K562 (cell line): Measurements from ENCODE around the gene ZNF853. TPM values are rescaled to one million over a fixed set of nuclear protein-coding genes. Genes with fewer than 3 reads are reported as not detected.

Experiments
- ATAC-seq: fragments of 200-7000 bp; cut with Tn5 transposase; 3 replicates; pipeline ENCODE4 v1.9.1; 2020; ENCODE audit warnings: moderate library complexity
- BruUV-seq: library from RNA; stranded (reverse); fragments of 400-500 nt; replicated peaks from 2 replicates; lab custom pipeline; 2021; lab: Mats Ljungman, UMichigan
- CTCF ChIA-PET: fragments of 300-600 bp; formaldehyde crosslinking; extraction: SDS; loops from one replicate; lab custom pipeline; 2021; ENCODE audit warnings: low intra/inter-chr PET ratio; lab: Yijun Ruan, JAX
- POLR2A ChIA-PET: fragments of 300-600, 350-650 bp; sonication (Branson Sonifier 250); formaldehyde crosslinking; extraction: SDS; loops from one replicate; lab custom pipeline; 2021; ENCODE audit warnings: antibody characterized with exemption, inconsistent platforms; lab: Yijun Ruan, JAX
- DNase-seq, 4 experiments: peaks; one replicate each; pipeline versions ENCODE4 v3.0.0 to v3.0.0-alpha.2; 2011 to 2018; ENCODE audit warnings: low spot score in 3 of 4, mixed read lengths in 3 of 4; ENCODE audit errors: extremely low read depth in 1 of 4
- FAIRE-seq: peaks from 2 replicates; lab custom pipeline; 2011; peaks lifted over from hg19 to GRCh38; lab: Jason Lieb, UNC
- H2AFZ ChIP-seq: 2 replicates; pipeline ENCODE4 v1.6.0; 2011; ENCODE audit warnings: low read depth, low read length, control low read depth, inconsistent platforms
- H3K27ac ChIP-seq: fragments of 200-600 bp; 3 replicates; pipeline ENCODE4 v1.8.0; 2011; ENCODE audit warnings: low read depth, mild to moderate bottlenecking, control low read depth, inconsistent platforms, low read length, moderate library complexity, mixed read lengths; ENCODE audit errors: extremely low read depth
- H3K27me3 ChIP-seq, 2 experiments: fragments of 300-600 bp in 1 of 2; 2 replicates in 1 of 2; 3 replicates in 1 of 2; pipeline versions ENCODE4 v1.6.0 to v1.8.0; 2011; ENCODE audit warnings: inconsistent platforms in 2 of 2, low read length in 2 of 2, mild to moderate bottlenecking in 1 of 2, mixed read lengths in 1 of 2, moderate library complexity in 1 of 2; ENCODE audit not compliant: control insufficient read depth in 2 of 2, insufficient read depth in 2 of 2
- H3K36me3 ChIP-seq: fragments of 300-600 bp; 3 replicates; pipeline ENCODE4 v1.8.0; 2011; ENCODE audit warnings: mild to moderate bottlenecking, low read length, inconsistent platforms; ENCODE audit not compliant: control insufficient read depth, insufficient read depth
- H3K4me1 ChIP-seq, 2 experiments: fragments of 200-600 bp in 1 of 2; replicated peaks in 1 of 2; 2 replicates in 1 of 2; 3 replicates in 1 of 2; pipeline versions ENCODE4 v1.5.1 to v1.8.0; 2011; ENCODE audit warnings: inconsistent platforms in 2 of 2, low read length in 2 of 2, mild to moderate bottlenecking in 1 of 2, mixed read lengths in 1 of 2, moderate library complexity in 1 of 2; ENCODE audit not compliant: control insufficient read depth in 2 of 2, insufficient read depth in 2 of 2
- H3K4me2 ChIP-seq: 2 replicates; pipeline ENCODE4 v1.6.1; 2011; ENCODE audit warnings: low read length, control low read depth, inconsistent platforms, mixed read lengths; ENCODE audit not compliant: insufficient read depth
- H3K4me3 ChIP-seq: fragments of 200-600 bp; sonication (generic), shearing (Covaris generic); 2 replicates; pipeline ENCODE4 v1.5.1; 2016; ENCODE audit warnings: control low read depth, inconsistent platforms
- H3K79me2 ChIP-seq: fragments of 200-600 bp; 3 replicates; pipeline ENCODE4 v1.8.0; 2011; ENCODE audit warnings: low read length, inconsistent platforms; ENCODE audit not compliant: control insufficient read depth, insufficient read depth
- H3K9ac ChIP-seq, 2 experiments: 2 replicates each; pipeline versions ENCODE4 v1.6.0 to v1.6.1; 2011; ENCODE audit warnings: low read depth in 2 of 2, low read length in 2 of 2, control low read depth in 1 of 2, inconsistent platforms in 1 of 2, mild to moderate bottlenecking in 1 of 2, mixed read lengths in 1 of 2; ENCODE audit not compliant: insufficient read depth in 1 of 2
- H3K9me1 ChIP-seq: one replicate; pipeline ENCODE4 v1.6.0; 2011; ENCODE audit warnings: inconsistent platforms, mild to moderate bottlenecking, low read length, moderate library complexity; ENCODE audit not compliant: control insufficient read depth, insufficient read depth
- H3K9me3 ChIP-seq: replicated peaks from 2 replicates; pipeline ENCODE4 v1.5.1; 2011; ENCODE audit warnings: low read depth, low read length, inconsistent platforms; ENCODE audit not compliant: control insufficient read depth, insufficient read depth
- H4K20me1 ChIP-seq: replicated peaks from 2 replicates; pipeline ENCODE4 v1.6.1; 2011; ENCODE audit warnings: low read length, inconsistent platforms, mixed read lengths; ENCODE audit not compliant: control insufficient read depth, insufficient read depth
- POLR2G ChIP-seq: fragments of 200-400 bp; formaldehyde crosslinking; IDR thresholded peaks from 2 replicates; pipeline ENCODE4 v1.6.1; 2017; ENCODE audit warnings: low read depth, mild to moderate bottlenecking, antibody characterized with exemption, low read length, moderate library complexity
- RBFOX2 ChIP-seq: fragments of 200-400 bp; formaldehyde crosslinking; IDR thresholded peaks from 2 replicates; pipeline ENCODE4 v1.6.1; 2017; ENCODE audit warnings: low read depth, mild to moderate bottlenecking, low read length, moderate library complexity
- ZBTB33 ChIP-seq: sonication (generic); formaldehyde crosslinking; IDR thresholded peaks from 2 replicates; pipeline ENCODE4 v1.8.1; 2023; ENCODE audit warnings: mild to moderate bottlenecking, missing genetic modification reagents
- ZNF518B ChIP-seq: fragments of 250-450 bp; sonication (Bioruptor Pico); IDR thresholded peaks from 2 replicates; pipeline ENCODE4 v1.5.0; 2021; ENCODE audit warnings: mild to moderate bottlenecking, moderate library complexity
- WGBS: fragments of 100-300 bp; shearing (Covaris generic); methylation state at CpG from one replicate; pipeline ENCODE4 v1.1.6; 2016; ENCODE audit warnings: low coverage, mixed read lengths; ENCODE audit not compliant: insufficient coverage; ENCODE audit errors: missing lambda C conversion rate; 5-methylcytosine and 5-hydroxymethylcytosine counted together
- in situ Hi-C: fragments of 300-500 bp; cut with MboI; formaldehyde crosslinking; loops from 4 replicates; pipeline ENCODE4 v1.15.0; 2018; ENCODE audit warnings: inconsistent platforms, mixed read lengths
- intact Hi-C: fragments of 100-400 bp; cut with micrococcal nuclease; formaldehyde crosslinking; loops from 2 replicates; pipeline ENCODE4 v1.14.2; 2022
- polyA plus RNA-seq, 8 experiments: library from polyadenylated mRNA; depleted of rRNA in 4 of 8; stranded (reverse) in 5 of 8; unstranded in 3 of 8; fragments of >200 nt; fragmentation: Nextera tagmentation in 2 of 8; fragmentation: Illumina TruSeq in 1 of 8; extraction: Ambion mirVana in 2 of 8; extraction: Trizol in 1 of 8; gene quantifications; 2 replicates each; pipeline versions ENCODE4 v1.2.1 to v1.2.3, GENCODE V29; 2011 to 2014; ENCODE audit warnings: inconsistent platforms in 1 of 8, missing spikeins in 1 of 8
- total RNA-seq, 7 experiments: library from RNA; depleted of rRNA in 6 of 7; stranded (reverse); fragments of >200 nt in 6 of 7; fragmentation: Illumina TruSeq in 2 of 7; extraction: Trizol in 2 of 7; gene quantifications; 2 replicates each; pipeline versions ENCODE4 v1.2.1 to v1.2.3, GENCODE V29; 2011 to 2021; ENCODE audit warnings: low replicate concordance in 1 of 7

Gene ZNF853
- total and polyA plus RNA-seq, 9 of the 15 experiments (the other 6 are each of a cell fraction or from before 2014, with no cell fraction given) = 0.03 TPM; not detected in 8

GRCh38 chr7:6654113-6654841 is 38.9 kb downstream of the ZNF853 start (continued):
- TF ChIP-seq ZBTB33 = 0 out of 2 replicates have a peak, but pooled peaks have one; percentile 55
- TF ChIP-seq, all 486 proteins: peak for 2

- intact Hi-C loops (no loop called here), in situ Hi-C loops (no loop called here)
- H3K9ac ChIP-seq = no peak overlapping the region
- ATAC-seq = no peak
- H3K4me1 ChIP-seq = peaks cover 0 to 6% of the 10 kb centered on the region in 2 experiments; a peak in 2 of 5 replicates
- CTCF ChIA-PET = no interaction called here
- H3K4me3 ChIP-seq = no peak overlapping the region
- TF ChIP-seq ZNF518B (CRISPR knock-in tag) = no peak
- TF ChIP-seq POLR2G = peak; percentile 58; the same call in 1 of the 2 replicates
- TF ChIP-seq RBFOX2 = peak; percentile 31; the same call in 1 of the 2 replicates
- H3K9me1 ChIP-seq = no peaks in the 10 kb centered on the region
- TSS peak; percentile 60 for BruUV-seq
- H3K36me3 ChIP-seq = peaks cover 40% of the 10 kb centered on the region; the same call in 2 of the 3 replicates
- no peak overlapping the region for H3K27ac ChIP-seq
- peak in 2 of 4 experiments; percentile 3 to 8 for DNase-seq
- H3K4me2 ChIP-seq = no peak overlapping the region
- FAIRE-seq = no peak
- WGBS = 99% methylated on average over 33 of the region's 48 CpGs
- no peak overlapping the region for H2AFZ ChIP-seq
- H3K27me3 ChIP-seq = peaks cover 0 to 5% of the 10 kb centered on the region in 2 experiments; a peak in 1 of 5 replicates
- H3K79me2 ChIP-seq = no peaks in the 10 kb centered on the region
- no peaks in the 10 kb centered on the region for H4K20me1 ChIP-seq
- peaks cover 11% of the 10 kb centered on the region for H3K9me3 ChIP-seq
- POLR2A ChIA-PET = no interaction called here
Measured at GRCh38 chr7:6654842-6655610, 39.6 kb downstream of the ZNF853 start.
